NOMO-1 (cell line): ENCODE measurements around the gene SLC66A2.

ENCODE experiments used
- DNase-seq, 2 experiments: peaks; one replicate each; lab custom pipeline; 2025; ENCODE audit not compliant: unreplicated experiment in 2 of 2; lab: John Stamatoyannopoulos, UW

SLC66A2 gene

DNA sequence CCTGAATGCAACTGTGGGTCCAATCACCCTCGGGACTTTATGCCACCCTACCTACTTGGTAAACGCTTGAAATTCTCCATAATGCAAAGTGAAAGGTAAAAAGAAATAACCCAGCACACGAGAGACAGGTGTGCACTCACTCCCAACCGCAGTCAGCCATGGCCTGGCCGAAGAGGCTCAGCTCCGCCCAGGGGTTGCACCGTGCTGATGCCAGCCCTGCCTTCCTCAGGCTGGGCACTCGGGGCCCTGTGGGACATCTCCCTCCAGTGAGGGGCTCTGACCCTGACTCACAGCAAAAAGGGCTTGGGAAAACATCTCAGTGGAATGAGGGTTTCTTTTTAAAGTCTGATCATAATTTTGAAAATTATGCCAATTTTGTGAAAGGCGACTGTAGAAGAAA is 13.3 kb downstream of the SLC66A2 start:
- no peak for DNase-seq

DNA sequence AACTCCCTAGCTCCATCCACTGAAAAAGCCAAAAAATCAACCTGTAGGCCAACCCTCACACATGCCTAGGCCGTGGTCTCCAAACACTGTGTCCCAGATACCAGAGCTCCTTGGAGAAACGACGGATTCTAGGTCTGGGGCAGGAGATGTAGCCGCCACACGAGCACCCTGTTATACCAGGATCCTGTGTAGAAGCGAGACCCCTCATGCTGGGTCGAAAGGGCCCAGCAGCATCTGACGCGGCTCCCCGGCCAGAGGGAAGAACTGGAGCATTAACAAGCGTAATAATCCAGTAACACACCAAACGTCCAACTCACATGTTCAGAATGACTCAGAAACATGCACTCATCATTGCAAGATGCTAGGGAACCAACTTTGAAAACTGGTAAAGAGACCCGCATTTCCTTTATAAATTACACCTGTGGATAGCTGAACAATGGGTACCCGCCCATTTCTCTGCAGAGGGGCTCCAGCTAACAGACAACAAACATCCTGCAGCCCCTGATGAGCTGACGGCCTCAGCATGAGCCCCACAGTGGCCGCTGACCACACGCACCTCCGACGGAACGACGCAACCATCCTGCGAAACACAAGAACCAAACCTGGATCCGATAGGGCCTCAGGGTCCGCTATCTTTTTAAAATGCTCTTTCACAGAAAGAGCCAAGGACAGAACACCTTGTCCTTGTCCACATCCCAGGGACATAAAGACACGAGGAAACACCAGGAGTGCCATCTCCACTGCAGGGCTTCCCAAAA is 14.2 kb downstream of the SLC66A2 start:
- DNase-seq: no peak

DNA sequence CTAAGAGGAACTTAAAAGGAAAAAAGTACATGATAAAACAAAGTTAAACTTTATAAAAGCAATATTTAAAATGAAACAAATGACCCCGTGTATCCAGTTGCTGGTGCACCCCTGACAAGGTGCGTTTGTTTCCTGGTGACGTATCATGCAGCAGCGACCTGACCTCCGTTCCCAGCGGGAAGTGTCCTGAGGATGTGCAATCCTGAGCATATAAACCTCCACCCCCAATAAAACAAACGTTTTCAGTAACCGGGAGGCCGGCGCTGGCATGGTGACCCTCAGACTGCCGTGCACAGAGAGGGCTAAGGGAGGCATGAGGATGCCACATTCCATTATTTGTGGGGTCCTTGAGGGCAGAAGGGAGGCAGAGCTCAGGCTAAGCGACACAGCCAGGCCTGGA is 14.8 kb downstream of the SLC66A2 start:
- no peak for DNase-seq

DNA sequence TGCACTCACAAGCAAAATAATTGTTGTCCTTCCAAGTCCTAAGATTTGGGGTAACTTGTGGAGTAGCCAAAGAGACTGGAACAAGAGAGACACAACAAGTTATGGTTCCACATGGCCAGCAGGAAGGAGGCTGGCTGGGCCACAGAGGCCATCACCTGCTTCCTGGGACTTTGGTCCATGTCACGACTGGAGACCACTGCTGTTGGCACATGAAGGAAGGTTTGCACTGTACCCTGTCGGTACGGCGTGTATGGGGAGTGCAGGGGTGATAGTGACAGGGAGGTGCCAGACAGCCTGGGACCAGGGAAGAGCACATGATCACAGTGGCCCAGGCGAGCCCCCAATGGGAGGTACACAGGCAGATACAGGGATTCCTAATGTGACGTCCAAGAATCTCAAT is 15.5 kb downstream of the SLC66A2 start:
- DNase-seq: no peak

DNA sequence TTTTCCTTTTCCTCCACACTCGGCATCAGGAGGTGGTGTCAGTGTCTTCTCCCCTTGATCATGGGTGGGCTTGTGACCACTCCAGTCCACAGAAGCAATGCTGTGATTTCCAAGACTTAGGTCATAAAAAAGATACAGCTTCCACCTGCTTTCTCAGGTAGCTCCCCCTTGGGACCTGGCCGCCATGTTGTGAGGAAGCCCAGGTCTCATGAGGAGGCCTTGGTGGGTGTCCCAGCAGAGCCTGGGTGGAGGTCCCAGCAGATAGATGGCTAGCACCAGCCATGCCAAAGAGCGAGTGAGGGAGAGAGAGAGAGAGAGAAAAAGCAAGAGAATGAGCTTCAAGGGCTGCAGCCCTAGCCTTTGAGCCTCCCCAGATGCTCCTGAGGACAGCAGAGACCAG is 16.0 kb downstream of the SLC66A2 start:
- no peak for DNase-seq

DNA sequence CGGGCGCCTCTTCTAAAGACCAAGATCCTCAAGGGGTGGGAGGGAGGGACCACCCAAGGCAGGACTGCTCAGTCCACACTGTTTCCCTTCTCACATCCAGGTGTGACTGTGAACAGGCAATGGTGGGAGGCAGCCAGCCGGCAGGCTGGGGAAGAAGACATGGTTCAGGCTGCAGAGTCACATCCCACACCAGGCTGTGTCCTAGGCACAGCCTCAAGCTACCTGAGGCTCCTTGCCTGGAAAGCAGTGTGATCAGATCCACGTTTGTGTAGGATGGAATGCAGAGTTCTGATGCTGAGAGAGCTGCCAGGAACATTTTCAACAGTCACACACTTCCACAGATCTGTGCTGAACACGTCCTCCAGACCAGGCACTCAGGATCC is 16.4 kb downstream of the SLC66A2 start:
- DNase-seq: no peak

DNA sequence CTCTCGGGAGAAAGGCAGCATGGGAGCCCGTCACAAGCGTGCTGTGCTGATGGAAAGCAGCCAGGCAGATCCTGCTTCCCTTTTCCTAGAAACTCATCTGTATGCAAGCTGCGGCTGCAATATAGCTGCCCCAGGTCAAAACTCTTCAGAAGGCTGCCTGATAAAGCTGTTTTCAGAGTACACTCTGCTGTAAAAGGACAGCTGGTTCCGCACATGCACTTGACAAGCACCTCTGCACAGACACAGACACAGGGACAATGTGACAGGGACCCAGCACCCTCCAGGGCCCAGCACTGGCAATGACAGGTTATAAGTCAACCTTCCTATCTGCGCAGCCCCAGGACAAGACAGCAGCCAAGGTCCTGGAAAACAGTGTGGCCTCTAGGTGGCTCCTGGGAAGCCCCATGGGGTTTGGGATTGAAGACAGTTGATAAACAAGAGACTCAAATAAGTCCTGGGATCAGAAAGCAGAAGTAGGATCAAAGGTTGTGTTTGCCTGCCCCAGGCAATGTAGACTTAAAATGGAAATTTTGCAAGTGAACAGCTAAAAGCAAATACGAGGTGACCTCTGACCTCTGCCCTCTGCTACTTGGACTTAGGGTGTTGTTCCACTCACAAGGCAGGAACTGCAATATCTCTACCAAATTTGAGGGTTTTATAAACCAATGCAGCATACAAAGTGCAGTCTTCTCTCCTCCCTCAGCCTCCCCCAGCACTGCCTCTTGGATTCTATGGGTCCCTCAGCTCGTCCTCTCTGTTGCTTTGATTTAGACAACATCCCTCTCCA is 16.9 kb downstream of the SLC66A2 start:
- no peak for DNase-seq

DNA sequence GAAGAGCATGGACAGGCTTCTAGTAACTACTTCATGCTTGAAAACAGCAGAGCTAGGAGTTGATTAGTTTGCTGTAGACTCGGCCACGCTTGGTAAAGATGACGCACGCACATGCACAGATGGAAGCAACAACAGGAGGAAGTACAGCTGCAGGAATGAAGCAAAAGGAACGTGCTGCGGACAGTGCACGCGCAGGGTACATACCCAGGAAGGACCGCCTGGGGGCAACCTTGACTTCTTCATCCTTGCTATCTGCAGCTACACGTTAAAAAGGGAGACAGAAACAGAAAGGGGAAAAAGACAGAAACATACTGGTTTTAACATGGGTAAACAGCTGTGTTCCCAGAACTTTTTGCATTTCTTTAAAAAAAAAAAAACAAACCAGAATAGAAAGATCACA is 17.7 kb downstream of the SLC66A2 start:
- DNase-seq: no peak

DNA sequence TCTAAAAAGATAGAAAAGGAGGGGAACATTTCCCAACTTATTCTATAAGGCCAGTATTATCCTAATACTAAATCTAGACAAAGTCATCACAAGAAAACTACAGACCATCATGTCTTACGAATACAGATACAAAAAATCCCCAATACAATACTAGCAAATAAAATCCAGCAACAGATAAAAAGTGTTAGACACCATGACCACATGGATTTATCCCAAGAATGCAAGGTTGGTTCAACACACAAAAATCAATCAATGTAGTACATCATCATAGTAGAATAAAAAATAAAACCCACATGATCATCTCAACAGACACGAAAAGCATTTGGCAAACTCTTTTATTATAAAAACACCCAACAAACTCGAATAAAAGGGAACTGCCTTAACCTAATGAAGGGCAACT is 18.5 kb downstream of the SLC66A2 start:
- DNase-seq: no peak

DNA sequence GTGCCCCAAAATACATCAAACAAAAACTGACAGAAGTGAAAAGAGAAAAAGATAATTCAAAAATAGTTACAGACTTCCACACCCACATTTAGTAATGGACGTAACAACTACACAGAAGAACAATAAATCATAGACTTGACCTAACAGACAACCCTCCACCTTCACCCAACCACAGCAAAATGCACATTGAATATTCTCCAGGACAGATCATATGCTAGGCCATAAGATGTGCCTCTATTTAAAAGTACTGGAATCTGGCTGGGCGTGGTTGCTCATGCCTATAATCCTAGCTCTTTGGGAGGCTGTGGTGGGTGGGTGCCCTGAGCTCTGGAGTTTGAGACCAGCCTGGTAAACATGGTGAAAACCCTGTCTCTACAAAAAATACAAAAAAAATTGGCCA is 20.0 kb downstream of the SLC66A2 start:
- no peak for DNase-seq

DNA sequence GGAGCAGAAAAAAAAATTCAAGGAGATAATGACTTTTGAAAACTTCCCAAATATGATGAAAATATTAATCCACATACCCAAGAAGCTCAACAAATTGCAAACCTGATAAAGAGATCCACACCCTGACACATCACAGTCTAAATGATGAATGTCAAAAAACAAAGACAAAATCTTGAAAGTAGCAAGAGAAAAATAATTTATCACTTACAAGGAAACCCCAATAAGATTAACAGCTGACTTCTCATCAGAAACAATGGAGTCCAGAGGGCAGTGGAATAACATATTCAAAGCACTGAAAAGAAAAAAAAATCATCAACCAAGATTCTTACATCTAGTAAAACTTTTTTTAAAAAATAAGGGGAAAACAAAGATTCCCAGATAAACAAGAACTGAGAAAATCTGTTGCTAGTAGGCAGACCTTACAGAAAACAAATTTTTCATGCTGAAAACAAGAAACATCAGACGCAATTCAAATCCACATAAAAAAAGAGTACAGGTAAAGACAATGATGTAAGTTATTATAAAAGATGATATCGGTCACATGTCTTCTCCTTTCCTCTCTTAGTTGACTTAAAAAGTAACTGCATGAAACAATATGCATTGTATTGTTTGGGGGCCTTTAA is 21.3 kb downstream of the SLC66A2 start:
- no peak for DNase-seq

DNA sequence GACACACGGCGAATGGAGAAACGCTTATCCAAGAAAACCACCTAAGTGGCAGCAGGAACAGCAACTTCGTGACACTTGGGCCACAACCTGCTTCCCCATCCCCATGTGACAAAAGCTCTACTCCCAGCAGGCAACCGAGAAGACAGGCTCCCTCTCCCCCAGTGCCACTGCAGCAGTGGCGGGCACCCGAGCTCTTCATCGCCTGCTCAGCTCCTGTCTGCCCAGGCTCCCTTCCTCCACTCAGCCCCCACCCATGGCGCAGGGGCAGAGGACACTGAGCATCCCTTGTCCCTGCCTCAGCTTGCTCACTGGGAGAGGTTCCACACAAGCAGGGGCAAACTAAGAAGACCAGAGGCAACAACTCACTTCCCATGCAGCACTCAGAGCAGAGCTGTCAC is 22.9 kb downstream of the SLC66A2 start:
- no peak for DNase-seq

DNA sequence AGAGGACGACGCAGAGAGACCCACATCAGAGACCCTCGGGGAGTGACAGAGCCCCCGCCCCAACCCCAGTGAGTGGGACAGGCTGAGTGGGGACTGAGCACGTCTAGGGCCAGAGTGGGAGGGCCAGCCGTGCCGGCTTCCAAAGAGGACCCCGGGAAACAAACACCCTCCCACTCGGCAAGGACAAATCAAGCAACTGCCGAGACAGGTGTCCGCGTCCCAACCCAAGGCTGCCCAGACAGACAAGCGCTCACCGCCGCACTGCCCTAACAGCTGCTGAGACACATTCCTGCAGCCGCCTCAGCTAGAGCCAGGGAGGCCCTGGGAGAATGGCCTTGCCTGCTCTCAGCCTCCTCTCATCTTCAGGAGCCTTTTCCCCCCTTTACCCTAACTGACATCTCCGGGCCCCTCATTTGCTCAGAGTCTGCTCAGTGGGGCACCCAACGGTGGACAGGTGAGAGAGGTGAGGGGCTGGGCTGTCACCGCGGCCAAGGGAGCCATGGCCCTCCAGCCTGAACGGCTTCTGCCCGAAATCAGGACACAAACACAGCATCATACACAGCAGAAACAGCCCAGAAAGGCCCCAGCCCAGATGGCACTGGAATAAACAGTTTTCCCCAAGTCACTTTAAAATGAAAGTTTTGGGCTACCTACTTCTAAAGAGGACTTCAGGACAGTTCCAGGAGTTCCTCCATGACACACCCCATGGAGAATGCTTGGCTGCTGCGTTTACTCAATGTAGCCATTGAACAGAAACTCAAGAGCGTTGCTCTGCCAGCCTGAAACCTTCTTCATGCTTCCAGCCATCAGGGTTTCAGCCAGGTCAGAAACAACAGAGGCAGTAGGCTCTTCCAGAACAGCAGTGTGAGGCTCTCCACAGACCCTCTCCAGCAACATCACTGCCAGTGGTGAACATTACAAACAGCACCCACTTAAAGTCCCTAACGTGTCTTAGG is 23.6 kb downstream of the SLC66A2 start:
- no peak for DNase-seq

DNA sequence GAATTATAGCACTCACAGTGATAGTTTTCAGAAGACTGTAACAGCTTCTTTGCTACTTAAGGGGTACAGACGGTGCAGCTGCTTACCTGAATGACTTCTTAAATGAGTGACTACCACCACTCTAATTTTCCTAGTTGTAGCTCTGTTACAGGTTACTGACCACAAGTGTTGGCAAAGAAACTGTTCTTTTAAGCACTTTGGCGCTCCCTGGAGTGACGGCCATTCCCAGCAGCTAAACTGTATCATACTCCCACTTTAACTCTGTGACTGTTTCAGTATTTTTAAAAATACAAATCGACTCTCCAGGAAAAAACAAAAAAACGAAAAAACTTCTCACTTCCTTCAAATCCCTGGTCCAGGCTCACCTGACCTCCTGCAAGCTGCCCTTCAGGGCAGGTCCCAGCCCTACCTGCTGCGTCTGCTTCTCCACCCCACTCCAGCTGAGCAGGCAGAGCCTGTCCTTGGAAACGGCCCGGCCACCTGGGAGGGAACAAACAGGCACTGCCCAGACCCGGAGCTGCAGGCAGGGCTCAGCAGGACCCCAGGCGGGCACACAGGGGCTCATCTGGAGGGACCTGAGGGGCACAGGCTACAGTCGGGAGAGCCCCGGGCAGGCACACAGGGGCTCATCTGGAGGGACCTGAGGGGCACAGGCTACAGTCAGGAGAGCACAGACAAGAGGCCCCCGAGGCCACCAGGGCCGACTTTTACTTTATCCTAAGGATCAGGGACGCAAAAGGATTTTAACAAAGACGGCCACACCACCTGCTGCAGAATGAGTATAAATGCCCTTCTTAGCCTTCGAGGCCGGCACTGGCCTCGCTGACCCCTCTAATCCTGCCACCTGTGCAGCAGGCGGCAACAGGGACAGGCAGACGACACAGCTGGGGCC is 24.5 kb downstream of the SLC66A2 start:
- no peak for DNase-seq

DNA sequence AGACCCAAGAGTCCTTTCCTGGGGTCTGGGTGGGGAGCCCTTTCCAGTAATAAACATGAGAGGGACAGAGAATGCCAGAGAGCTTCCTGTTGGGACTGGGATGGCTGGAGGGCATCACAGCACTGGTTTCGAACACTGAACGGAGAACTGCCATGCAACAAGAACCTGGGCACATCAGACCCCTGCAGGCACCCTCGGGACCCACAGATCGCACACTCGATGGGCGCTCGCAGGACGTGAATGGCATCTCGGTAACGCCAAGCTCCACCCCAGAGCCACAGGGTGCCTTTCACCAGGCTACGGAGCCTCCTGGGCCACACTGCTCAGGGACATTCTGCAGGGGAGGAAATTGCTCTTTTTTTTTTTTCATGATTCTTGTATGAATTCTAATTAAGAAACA is 25.1 kb downstream of the SLC66A2 start:
- DNase-seq: no peak

DNA sequence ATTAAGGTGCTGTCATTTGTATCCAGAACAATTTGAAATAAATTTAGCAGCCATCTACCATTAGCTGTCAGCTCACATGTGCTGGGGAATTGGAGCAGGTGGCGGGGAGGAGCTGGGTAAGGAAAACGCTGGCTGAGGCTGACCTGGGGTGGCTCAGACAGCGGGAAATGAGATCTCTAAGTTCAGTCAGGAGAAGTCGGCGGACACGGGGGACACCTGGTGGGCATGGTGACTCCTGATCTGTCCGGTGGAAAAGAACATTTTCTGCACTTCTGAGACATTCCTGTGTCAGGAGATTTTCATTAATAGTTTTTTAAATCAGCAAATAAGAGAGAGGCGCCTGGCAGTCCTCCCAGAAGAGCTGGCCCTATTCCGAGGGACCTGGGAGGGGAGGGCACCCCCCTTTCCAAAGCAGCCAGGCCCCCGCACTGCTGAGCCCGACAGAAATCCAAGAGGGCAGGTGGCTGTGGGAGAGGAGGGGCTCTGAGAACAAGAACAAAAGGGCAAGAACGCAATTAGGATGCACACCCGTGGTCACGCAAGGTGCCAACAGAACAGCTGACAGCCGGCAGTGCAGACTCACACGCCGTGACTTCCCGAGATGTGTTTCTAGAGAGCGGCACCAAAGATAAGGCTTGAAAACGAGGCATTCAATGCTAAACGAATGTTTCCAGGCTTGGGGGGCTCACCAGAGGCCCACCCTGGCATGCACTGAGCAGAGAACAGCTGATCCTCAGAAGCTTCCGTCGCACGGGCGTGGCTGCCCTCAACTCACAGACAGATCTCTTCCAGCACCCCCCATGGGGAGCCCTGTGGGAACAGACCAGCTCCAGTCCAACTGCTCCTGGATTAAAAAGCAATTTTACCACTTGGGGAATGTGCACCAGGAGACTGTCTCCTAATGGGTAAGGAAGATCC is 26.4 kb downstream of the SLC66A2 start:
- DNase-seq: no peak

DNA sequence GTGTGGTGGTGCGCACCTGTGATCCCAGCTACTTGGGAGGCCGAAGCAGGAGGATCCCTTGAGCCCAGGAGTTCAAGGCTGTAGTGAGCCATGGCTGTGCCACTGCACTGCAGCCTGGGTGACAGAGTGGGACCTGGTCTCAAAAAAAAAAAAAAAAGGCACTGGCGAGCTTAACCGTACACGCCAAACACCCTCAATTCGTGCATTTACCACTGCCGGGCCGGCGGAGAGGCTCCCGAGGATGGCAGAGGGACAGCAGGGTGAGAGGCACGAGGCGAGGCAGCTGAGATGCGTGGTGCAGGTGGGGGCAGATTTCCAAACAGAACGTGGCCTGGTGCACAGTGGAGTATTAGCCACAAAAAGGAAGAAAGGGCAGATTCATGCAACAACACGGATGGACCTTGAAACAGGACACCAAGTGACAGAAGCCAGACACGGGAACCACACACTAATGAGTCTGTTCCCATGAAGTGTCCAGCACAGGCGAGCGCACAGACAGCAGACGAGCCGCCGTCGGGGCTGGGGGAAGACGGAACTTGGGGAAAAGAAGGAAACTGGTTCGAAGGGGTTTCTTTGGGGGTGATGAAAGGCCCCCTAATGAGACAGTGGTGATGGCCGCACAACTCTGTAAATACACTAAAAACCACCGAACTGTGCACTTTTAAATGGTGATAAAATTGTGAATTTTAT is 27.4 kb downstream of the SLC66A2 start:
- DNase-seq: no peak

DNA sequence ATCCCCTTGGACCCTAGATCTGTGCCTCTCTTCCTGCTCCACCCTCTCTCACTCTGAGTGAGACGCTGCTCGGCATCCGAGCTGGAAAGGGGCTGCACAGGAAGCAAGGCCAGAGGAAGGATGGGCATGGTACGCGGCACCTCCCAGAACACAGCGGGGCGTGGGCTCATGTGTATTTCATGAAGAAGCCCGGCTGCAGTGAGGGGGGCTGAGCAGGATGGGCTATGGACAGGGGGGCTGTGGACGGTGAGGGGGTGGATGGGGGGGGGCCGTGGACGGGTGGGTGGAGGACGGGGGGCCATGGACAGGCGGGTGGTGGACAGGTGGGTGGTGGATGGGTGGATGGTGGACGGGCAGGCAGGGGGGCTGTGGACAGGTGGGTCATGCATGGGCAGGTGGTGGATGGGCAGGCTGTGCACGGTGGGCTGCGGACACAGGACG is 28.5 kb downstream of the SLC66A2 start:
- DNase-seq: no peak
